Stimulated activated CD8-positive, alpha-beta memory T cell treated with anti-CD3 and anti-CD28 coated beads, Interleukin-2, amount 100 ng/mL, for 1 hour (primary cell): ENCODE measurements around the gene MTURN.
"Not testable (repeated sequence)": the region's sequence is repeated elsewhere in the genome, so short reads cannot be mapped to it uniquely, and the experiment has no call there.

Source experiments
- DNase-seq, 2 donors: peaks; one replicate each; pipeline ENCODE4 v3.0.0-alpha.2; 2020; ENCODE audit warnings: low read depth in 2 of 2

The MTURN gene

DNA sequence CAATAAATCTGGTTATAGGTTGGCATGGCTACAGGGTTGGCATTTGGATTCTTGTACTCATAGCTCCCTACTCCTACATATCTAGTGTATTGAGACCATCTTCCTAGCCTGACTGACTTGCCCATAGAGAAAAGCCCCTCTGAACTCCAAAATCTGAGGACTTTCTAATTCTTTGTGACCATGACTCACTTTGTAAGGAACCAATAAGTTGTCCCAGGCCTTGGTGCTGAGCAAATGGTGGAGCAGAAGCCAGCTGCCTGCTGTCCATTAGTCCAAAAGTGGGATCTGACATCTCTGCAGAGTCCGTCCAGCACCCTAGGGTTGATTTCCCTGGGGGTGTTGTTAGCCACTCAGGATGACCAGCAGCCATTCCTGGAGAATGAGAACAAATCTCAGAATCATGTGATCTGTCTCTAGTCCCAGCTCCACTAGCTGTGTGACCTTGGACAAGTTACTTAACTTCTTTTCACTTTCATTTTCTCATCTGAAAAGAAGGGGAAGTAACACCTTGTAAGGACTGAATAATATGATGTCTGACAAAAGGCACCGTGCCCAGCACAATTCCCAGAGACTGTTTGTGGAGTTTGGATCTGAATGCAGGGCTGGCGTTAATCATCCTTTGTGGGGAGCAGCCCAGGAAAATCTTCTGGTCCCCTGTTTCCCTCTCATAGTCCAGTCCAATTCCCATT lies 44.1 kb downstream of the MTURN start:
- no peak for DNase-seq

- no peak for DNase-seq
These were observed 45.9 kb downstream of the MTURN start for GRCh38 chr7:30180718-30181117.

- DNase-seq, result no peak
These were observed 46.4 kb downstream of the MTURN start for GRCh38 chr7:30181211-30181610.

GRCh38 chr7:30181736-30182522 lies 47.1 kb downstream of the MTURN start:
- DNase-seq, result no peak

DNA sequence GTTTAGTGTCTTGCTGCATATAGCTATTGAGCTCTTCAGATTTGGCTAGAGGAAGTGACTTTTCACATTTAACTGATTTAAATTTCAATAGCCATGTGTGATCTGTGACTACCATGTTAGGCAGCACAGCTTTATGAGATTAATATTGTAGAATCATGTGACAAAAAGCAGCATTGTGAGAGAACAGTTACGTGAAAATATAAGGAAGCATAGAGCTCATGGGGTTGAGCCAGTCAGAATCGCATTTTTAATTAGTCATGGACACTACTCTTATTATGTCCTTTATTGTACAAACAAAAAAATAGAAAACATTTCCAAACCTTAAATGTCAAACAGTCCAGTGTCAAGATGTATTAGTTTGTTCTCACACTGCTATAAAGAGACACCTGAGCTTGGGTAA lies 48.0 kb downstream of the MTURN start:
- DNase-seq, result no peak

DNA sequence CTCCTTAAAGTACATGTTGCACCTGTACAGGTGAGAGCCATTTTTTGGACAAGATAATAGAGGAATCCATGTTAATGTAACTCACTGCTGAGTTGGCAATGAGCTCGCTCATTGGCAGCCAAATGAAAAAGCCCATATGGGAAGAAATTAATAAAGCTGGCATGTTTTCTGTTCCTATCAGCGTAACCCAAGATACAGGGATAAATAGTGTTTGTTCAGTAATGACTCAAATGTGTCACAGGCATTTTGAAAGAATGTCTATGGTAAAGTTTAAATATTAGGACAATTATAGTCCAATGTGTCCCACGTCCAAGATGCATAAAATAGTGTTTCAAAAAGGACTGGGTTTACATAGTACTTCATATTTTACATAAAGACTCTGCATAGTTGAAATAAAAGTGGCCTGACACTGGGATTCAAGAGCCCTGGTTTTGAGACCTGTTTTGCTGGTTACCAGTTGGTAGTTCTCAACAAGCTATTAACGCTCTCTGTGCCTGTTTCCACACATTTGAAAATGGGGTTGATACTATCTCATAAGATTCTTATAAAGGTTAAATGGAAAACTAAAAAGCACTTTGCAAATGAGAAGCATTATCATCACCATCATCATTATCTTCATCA lies 49.1 kb downstream of the MTURN start:
- DNase-seq, result no peak

DNA sequence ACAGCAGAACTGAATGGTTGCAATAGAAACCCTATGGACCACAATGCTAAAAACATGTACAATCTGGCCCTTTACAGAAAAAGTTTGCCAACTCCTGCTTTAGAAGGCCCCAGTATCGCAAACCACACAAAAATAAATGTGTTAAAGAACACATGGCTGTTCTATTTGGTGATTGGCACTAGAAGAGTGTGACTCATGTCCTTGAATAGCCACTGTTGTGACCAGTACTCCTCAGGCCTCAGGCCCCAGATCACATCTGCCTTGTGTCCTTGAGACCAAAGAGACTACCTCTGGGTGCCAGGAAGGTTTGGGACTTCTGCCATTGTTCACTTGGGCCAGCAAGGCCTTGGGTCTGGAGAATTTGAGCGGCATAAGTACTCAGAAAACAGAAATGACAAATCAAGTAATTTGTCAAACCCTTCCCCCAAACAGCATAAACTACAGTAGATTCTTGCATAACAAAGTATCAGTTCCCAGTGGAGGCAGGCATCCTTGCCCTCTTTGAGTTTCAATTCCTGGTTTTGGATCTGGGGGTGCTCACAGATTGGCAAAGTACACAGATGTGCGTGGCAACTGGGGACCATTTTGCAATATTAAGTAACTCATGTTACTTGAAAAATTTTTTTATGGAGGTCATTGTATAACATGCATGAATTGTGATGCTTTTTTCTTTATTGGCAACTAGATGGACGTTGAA lies 50.2 kb downstream of the MTURN start:
- no peak for DNase-seq

- no peak for DNase-seq
These were observed 50.7 kb downstream of the MTURN start for GRCh38 chr7:30185496-30185895.

GRCh38 chr7:30186725-30187124 lies 51.9 kb downstream of the MTURN start:
- no peak for DNase-seq

DNA sequence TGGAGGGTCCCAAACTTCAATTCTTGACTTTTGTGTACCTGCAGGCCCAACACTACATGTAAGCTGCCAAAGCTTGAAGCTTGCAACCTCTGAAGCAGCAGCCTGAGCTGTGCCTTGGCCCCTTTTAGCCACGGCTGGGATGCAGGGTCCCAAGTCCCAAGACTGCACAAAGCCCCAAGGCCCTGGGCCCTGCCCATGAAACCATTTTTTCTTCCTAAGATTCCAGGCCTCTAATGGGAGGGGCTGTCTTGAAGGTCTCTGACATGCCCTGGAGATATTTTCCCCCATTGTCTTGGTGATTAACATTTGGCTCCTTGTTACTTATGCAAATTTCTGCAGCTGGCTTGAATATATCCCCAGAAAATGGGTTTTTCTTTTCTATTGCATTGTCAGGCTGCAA lies 52.7 kb downstream of the MTURN start:
- DNase-seq, result no peak

GRCh38 chr7:30188381-30188780 lies 53.6 kb downstream of the MTURN start:
- not testable (repeated sequence) for DNase-seq

DNA sequence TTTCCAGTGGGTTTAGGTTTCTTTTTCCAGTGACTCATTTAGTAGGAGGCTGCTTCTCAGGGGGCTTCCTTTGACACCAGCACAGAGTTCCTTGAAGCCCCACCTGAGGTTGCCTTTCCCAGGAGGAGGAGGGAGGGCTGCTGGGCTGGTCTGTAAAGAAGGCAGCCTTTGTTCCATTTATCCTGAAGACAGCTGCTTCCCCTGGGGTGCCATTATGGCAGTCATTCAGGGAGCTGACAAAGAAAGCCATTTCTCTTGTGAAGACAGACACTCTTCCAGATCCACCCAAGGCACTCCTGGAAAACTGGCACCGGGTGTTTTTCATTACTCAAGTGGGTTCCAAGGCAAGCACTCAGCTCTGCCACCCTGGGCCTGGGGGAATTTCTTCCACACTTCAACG lies 54.0 kb downstream of the MTURN start:
- no peak for DNase-seq

- no peak for DNase-seq
These were observed 57.0 kb downstream of the MTURN start for GRCh38 chr7:30191809-30192208.

DNA sequence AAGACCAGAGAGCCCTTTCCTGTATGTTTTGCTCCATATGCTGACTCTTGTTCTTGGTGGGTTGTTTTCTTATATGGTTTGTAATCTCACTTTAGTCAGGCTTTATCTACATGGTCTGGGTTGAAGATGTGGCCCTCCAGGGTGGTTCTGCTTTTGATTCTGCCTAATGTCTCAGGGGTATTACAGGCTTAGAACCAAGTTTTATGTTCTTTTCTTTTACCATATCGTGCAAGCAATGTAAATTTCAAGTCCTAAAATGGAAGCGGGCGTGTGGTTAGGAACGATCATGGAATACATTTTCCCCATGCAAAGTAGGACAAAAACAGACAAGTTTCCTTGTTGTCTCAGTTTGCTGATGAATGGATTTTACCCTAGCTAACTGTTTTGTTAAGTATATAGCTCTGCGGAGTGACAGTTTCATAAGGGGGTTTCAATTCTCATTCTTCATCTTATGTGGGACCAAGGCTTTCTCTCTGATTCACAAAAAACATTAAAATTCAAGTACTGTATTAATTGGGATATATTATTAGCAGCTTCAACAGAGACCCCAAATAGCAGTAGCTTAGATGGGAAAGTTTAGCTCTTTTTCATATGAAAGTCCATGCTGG lies 58.7 kb downstream of the MTURN start:
- DNase-seq, result no peak

DNA sequence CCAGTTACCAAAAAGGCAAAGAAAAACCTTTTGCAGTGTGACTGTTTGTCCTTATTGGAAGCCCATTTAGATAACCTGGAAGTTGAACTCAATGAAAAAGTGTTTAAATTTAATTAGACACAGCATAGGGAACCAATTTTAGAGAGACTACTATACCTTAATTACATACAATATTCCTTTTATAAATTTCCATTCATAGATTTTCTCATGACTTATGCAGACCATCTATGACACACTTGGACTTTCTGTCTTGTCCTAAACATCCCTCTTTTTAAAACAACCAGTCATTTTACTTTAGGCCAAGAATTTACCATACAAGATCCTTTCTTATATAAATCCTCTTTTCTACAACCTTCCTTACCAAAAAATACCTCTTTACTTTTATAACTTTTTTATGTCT lies 61.6 kb downstream of the MTURN start:
- no peak for DNase-seq

GRCh38 chr7:30197438-30197837 lies 62.7 kb downstream of the MTURN start:
- DNase-seq, result no peak

GRCh38 chr7:30199271-30199670 lies 64.5 kb downstream of the MTURN start:
- DNase-seq, result no peak

GRCh38 chr7:30200591-30200990 lies 65.8 kb downstream of the MTURN start:
- DNase-seq, result no peak

GRCh38 chr7:30201161-30201666 lies 66.4 kb downstream of the MTURN start:
- DNase-seq, result no peak

DNA sequence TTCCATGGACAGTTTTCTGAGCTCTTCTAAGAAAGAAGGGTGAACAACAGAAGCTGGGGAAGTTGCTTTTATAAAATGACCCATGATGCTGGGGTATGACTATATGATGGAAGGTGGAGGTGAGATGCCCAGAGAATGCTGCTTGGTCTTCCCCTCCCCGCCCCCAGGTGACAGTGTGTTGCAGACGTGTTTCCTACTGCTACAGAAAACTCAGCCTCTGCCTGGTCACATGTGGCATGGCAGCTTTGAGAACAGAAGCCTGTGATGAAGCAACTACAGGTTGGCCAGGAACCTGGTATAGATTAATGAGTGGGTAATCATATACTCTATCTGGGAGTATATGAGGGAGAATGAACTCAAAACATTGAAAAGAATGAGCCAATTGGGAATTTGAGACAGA lies 67.1 kb downstream of the MTURN start:
- no peak for DNase-seq

DNA sequence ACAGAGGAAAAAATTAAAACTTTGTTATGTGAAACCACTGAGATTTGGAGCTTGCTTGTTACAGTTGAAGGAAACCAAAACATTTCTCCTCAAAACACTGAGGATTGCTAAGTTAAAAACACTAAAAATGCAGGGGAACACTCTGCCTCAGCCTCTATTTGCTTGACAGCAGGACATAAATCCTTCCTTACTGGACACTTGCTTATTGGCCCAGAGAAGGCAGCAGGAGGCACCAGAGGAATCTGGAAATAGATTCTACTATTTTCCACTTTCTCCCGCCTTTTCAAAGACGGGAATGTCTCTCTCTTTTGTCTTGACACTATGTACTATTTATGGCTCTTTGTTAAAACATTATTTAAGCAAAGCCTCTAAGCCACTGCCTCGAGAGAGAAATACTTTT lies 67.9 kb downstream of the MTURN start:
- DNase-seq, result no peak

DNA sequence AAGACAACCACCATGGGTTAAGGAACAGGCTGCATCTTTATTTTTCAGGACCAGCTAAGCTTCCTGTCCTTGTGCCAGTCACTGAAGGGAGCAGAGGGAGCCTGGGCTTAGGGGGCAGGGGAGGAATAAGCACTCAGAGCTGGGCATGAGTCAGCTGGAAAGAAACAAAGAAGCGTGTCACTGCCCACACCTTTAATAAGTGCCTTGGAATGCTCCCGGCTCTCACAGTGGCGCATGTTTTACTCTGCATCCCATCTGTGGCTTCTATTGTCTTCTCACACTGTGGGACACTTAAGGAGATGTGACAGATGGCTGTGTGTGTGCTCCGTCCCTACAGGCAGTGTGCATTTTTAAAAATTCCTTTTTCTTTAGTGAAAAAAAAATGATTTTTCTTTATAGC lies 71.7 kb downstream of the MTURN start:
- no peak for DNase-seq
